Loucy (cell line): ENCODE data around the gene C21orf58.

Experiments used
- CTCF ChIP-seq: fragments of 200-600 bp; sonication (generic); conservative IDR thresholded peaks from 2 replicates; pipeline ENCODE4 v1.5.1; 2014; ENCODE audit warnings: mild to moderate bottlenecking, antibody characterized with exemption, low read length
- EZH2phosphoT487 ChIP-seq: fragments of 200-600 bp; IDR thresholded peaks from 2 replicates; pipeline ENCODE4 v1.6.1; 2018; ENCODE audit warnings: antibody characterized with exemption, mild to moderate bottlenecking, moderate library complexity, borderline replicate concordance

- TF ChIP-seq CTCF (no peak), EZH2phosphoT487 (no peak)
Measured at GRCh38 chr21:46295177-46295770, 28.4 kb downstream of the C21orf58 start.
